ENCODE measurements around the gene AP5M1.
"Not testable (repeated sequence)": the region's sequence is repeated elsewhere in the genome, so short reads cannot be mapped to it uniquely, and the experiment has no call there.

AP5M1 gene, protein sequence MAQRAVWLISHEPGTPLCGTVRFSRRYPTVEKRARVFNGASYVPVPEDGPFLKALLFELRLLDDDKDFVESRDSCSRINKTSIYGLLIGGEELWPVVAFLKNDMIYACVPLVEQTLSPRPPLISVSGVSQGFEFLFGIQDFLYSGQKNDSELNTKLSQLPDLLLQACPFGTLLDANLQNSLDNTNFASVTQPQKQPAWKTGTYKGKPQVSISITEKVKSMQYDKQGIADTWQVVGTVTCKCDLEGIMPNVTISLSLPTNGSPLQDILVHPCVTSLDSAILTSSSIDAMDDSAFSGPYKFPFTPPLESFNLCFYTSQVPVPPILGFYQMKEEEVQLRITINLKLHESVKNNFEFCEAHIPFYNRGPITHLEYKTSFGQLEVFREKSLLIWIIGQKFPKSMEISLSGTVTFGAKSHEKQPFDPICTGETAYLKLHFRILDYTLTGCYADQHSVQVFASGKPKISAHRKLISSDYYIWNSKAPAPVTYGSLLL

GRCh38 chr14:57268161-57269069, at the start of gene AP5M1, which contains the start of gene EXOC5:
Gene AP5M1, plus strand, starts transcription at chr14:57268971. Its CDS starts 344 bp downstream, at chr14:57269315.
Gene EXOC5, minus strand, starts transcription at chr14:57268905. Its CDS starts 257 bp downstream, at chr14:57268648.
- peak; percentile 93 for DNase-seq

DNA sequence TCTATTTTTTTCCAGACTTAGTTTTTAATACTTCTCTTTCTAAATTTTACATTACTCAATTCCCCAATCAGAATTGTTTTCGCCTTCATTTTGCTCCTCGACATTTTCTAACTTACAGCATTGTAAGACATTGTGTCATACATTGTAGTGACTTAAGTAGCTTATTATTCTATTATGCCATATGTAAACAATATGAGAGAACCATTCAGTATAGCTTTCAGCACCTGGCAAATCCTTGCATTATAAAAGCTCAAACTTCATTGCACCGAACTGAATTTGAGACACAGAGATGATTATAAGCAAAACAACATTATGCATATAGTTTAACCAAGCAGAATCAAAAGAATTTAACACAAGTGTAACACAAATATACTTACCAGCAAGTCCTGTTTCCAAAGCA, 46.8 kb upstream of the AP5M1 start:
- DNase-seq, result no peak

DNA sequence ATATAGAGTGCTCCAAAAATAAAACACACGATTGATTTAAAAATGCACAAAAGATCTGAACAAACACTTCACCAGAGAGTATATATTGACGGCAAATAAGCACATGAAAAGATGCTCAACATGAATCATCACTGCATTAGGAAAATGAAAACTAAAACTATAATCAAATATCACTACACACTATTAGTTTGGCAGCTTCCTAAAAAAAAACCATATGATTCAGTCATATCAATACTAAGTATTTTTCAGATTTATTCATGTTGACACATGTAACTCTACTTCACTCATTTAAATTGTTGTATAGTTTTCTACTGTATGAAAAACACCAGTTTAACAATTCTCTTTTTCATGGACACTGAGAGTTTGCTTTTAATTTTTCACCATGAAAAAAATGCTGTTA, 41.7 kb upstream of the AP5M1 start:
- no peak for DNase-seq

- not testable (repeated sequence) for DNase-seq
Measured at GRCh38 chr14:57228320-57228719, 40.5 kb upstream of the AP5M1 start.

DNA sequence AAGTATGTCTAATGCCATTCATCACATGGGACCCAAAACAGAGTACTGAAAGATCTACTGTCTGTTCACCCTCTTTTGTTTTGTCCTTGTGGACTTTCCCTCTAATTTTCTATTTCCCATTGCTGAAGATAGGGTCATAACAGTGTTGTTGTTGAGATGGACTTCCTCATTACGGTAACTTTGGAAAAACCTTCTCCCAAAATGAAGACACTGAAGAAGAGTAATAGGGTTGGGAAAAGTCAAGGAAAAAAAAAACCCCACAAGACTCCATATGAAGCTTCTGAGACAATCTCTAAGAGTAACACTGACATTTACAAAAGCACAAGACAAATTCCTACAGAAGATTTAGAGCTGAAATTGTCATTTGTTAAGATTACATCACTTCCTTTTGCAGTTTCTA, 36.8 kb upstream of the AP5M1 start:
- DNase-seq, result no peak

GRCh38 chr14:57240115-57240514, 28.7 kb upstream of the AP5M1 start:
- not testable (repeated sequence) for DNase-seq

- no peak for DNase-seq
Measured at GRCh38 chr14:57243320-57243719, 25.5 kb upstream of the AP5M1 start.

DNA sequence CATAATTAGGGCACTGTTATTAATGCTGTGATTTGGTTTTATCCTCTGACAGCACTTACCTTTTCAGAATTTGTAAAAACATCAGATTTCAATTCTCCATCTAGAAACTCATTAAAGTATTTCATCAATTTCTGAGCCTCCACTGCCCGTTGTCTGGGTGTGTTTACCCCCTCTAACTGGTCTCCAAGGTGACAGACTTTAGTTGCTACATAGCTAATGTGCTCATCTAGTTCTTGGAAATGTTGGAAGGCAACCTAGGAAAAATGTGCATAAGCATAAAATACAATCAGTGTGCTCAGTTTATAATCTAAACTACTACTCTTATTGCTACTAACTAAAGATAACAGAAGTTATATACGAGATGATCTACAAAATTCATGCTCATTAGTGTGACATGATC, 24.7 kb upstream of the AP5M1 start:
- DNase-seq, result no peak

DNA sequence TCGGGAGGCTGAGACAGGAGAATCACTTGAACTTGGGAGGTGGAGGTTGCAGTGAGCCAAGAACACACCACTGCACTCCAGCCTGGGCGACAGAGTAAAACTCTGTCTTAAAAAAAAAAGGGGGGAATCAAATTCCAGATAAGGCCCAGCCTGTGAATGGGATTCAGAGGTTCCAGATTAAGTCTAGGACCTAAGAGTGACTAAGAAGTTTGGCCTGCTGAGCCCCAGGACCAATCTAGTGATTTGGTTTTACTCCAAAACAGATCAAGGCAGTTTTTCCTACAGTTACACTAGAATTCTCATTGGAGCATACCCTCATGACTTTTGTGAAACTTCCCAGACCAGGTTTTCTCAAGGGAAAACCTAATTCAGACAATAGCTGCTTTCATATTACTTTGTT, 22.8 kb upstream of the AP5M1 start:
- no peak for DNase-seq

- no peak for DNase-seq
Measured at GRCh38 chr14:57246933-57247657, 21.7 kb upstream of the AP5M1 start.

DNA sequence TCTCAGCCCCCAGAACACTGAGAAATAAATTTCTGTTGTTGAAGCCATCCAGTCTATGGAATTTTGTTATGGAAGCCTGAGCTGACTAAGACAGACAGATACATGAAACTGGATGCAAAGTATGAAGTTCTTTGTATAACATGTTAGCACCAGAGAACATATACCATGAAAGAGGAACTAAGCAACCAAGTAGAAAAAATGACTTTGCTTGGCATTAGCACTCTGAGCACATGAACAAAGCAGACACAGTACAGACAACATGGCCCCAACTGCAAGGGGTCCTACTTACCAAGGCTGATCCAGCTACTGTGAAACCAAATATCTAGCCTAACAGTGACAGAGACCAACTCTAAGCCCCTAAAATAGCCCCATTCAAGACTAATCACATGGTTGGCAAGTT, 13.9 kb upstream of the AP5M1 start:
- DNase-seq, result no peak

DNA sequence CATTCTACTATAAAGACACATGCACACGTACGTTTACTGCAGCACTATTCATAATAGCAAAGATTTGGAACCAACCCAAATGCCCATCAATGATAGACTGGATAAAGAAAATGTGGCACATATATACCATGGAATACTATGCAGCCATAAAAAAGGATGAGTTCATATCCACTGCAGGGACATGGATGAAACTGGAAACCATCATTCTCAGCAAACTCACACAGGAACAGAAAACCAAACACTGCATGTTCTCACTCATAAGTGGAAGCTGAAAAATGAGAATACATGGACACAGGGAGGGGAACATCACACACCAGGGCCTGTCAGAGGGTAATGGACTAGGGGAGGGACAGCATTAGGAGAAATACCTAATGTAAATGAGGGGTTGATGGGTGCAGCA, 10.6 kb upstream of the AP5M1 start:
- DNase-seq, result not testable (repeated sequence)

DNA sequence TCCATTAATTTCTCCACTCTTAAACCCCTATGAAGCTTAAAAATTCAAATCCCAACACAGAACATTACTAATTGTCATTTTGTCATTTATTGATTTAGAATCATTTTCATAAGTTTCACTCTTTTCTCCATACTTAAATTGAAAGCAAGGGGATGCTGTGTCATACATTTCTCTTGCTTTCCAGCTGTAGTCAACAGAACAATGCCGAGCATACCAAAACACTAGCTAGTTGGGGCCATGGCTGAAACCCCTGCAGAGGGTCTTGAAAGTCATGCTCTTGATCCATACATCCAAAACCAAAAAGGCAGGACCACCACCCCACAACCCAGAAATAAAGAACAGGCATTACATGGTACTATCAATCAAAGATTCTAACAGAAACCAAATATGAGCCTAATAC, 9.1 kb upstream of the AP5M1 start:
- no peak for DNase-seq

GRCh38 chr14:57261604-57262003, 7.2 kb upstream of the AP5M1 start:
- no peak for DNase-seq

- no peak for DNase-seq
Measured at GRCh38 chr14:57262117-57262516, 6.7 kb upstream of the AP5M1 start.

DNA sequence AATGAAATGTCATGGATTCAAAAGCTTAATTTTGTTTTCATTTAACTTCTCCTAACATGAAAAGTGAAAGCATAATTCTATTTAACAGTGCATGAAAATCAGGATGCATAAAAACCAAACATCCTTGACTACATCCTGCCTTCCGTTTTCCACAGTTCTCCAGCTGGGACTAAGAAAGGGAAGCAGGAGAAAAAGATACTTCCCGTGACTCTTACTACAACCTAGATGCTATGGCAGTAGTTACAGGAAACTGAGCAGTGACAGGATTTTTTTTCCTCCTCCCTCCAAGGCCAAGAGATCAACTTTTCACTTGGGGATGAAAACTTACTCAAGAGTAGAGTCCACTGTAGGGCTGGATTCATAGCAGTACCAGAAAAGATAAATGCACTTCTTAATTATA, 2.7 kb upstream of the AP5M1 start:
- DNase-seq, result no peak

DNA sequence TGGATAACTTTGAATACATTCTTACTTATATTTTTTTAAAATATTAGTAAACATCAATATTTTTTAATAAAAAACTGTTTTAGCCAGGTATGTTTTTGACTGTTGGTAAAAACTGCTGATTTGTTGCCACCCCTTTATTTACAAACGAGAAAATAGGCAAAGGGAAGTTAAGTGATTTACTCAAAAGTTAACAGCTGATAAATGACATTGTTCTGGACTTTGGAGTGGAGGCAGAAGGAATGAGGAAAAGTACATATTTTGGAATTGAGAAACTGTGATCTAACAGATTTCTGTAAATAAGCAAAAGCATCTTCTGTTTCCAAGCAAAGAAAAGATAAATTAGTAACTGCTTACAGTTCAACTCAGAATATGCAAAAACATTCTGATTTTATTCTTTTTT, 4.5 kb downstream of the AP5M1 start:
- no peak for DNase-seq

DNA sequence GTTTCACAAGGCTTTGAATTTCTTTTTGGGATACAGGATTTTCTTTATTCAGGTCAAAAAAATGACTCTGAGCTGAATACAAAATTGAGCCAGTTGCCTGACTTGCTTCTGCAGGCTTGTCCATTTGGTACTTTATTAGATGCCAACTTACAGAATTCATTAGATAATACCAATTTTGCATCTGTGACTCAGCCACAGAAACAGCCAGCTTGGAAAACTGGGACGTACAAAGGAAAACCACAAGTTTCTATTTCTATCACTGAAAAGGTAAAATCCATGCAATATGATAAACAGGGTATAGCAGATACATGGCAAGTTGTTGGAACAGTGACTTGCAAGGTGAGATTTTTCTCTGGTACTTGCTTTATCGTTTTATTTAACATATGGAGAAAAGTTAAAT, 5.8 kb downstream of the AP5M1 start:
- DNase-seq, result no peak

GRCh38 chr14:57275023-57275664, 6.4 kb downstream of the AP5M1 start:
- DNase-seq, result no peak

DNA sequence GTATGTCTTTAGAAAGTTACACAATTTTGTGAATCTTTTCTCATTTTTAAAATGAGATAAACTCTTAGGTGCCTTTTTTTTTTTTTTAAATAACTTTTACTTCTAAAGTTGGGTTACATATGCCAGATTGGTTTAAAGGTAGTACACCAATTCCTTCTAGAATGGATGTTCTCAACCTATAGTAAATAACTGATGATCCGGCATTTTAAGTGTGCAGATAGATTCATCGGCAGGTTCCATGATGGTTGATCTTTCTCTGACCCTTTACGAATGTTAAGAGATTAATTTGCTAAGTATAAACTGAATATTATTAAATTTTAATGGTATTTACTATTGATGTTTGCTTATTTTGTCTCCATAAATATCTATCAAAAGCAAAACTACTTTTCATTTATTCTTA, 8.3 kb downstream of the AP5M1 start:
- no peak for DNase-seq

DNA sequence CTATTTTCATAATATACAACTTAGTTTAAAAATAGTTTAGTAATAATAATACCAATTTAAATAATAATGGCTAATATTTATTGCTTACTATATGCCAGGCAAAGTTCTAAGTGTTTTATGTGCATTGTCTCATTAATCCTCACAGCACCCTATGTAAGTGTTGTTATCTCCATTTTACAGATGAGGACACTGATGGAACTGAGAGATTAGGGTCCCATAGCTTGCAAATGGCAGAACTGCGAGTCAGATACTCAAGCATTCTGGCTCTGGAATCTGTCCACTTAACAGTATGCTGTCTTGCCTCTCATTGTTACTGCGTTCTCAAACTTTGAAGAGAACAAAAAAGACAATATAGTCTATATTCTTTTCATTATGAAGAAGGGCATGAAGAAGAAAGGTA, 19.0 kb downstream of the AP5M1 start:
- no peak for DNase-seq

DNA sequence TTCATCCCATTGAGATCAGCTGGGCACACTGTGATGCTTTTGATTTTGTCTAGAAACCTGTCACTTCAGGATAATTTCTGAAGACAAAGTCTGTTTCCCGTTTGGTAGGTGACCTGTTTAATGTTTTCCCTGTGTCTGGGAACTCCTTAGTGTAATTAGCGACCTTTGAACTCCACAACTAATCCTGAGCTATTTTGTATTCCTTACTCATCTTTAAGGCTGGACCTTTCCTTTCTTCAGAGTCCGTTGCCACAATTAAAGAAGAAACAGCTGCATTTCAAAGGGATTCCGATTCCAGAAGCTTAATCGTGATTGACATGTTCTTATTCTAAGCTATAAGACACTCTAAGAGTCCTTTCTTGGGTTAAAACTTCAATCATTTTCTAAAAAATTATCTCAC, 22.0 kb downstream of the AP5M1 start:
- DNase-seq, result no peak
